ENCODE measurements around the gene RXFP1. TPM values are rescaled to one million over a fixed set of nuclear protein-coding genes. Genes with fewer than 3 reads are reported as not detected.

RXFP1 gene
- polyA plus RNA-seq, 1 donor (not counting 4 experiments of a cell fraction or from before 2014, with no cell fraction given) = not detected

DNA sequence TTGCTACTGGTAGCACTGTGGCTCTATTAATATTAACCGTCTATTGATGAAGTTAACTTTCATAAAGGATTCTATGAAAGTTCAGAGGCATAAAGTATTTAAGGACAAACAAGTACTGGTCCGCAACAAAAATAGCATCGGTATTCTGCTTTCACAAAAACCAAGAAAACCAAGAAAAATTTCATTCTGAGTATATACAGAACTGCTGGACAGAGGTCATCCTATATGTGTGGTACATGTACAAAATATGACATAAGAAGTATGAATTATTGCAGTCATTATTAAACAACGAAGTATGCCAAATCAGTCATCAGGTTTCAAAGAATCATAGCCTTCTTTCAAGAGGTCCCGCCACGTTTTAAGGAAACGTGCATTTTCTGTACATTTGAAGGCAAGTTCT is 147.6 kb downstream of the RXFP1 start:
- FAIRE-seq = no peak
- TF ChIP-seq, protein P1, sequence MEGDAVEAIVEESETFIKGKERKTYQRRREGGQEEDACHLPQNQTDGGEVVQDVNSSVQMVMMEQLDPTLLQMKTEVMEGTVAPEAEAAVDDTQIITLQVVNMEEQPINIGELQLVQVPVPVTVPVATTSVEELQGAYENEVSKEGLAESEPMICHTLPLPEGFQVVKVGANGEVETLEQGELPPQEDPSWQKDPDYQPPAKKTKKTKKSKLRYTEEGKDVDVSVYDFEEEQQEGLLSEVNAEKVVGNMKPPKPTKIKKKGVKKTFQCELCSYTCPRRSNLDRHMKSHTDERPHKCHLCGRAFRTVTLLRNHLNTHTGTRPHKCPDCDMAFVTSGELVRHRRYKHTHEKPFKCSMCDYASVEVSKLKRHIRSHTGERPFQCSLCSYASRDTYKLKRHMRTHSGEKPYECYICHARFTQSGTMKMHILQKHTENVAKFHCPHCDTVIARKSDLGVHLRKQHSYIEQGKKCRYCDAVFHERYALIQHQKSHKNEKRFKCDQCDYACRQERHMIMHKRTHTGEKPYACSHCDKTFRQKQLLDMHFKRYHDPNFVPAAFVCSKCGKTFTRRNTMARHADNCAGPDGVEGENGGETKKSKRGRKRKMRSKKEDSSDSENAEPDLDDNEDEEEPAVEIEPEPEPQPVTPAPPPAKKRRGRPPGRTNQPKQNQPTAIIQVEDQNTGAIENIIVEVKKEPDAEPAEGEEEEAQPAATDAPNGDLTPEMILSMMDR (optimal IDR thresholded peaks at IDR 0.05 in 1 of 3, IDR thresholded peaks at IDR 0.05 in 1 of 3, conservative IDR thresholded peaks at IDR 0.05 in 1 of 3; ENCODE audit: extremely low read depth in 1 of 3, insufficient read depth in 2 of 3, low read length in 3 of 3) = no peak
- no peak for TF ChIP-seq EZH2 (IDR thresholded peaks at IDR 0.05; ENCODE audit: low read length)
- dilution Hi-C loops (cut with MboI; ENCODE audit: extremely low pct_ligation_motif_present, low sequenced_read_pairs) = no loop called here

DNA sequence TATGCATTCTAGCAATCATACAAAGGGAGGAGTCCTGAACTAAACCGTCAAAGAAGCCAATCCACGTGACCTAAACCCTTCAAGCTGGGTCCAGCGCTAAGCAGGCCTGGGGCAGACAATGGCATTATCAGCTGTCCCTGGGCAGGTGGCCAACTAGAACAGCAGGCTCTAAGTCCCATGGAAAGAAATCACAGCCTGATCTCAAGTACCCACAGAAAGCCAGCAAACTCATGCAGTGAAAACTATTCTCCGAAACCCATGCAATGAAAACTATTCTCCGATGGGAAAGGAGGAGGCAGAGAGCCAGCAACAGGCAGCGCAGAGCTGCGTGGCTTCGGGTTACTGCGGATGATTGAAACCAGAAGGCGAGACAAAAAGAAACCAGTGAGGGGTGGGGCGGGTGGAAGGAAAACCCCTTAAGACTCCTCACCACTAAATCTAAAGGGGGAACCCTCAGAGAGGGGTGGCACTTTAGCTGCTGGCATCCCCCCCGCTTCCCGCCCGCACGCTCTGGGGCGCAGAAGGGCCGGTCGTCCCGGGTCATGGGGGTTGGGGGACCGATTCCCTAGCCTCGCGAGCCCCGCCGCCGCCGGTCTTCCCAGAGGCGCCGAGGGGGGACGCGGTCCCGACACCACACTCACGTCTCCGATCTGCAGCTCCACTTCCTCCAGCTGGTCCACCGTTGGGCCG is 149.4 kb downstream of the RXFP1 start:
- dilution Hi-C loops (cut with MboI; ENCODE audit: extremely low pct_ligation_motif_present, low sequenced_read_pairs) = no loop called here
- no peaks in the 10 kb centered on the region for H3K36me3 ChIP-seq (ENCODE audit: control insufficient read depth in 2 of 2, extremely low read depth in 1 of 2, insufficient read depth in 2 of 2, low read length in 2 of 2)
- peaks cover 10% of the 10 kb centered on the region for H3K4me1 ChIP-seq (ENCODE audit: control insufficient read depth, extremely low read depth, insufficient read depth, low read length)
- H3K27ac ChIP-seq (ENCODE audit: control insufficient read depth, insufficient read depth, low read length) = peak overlapping the region; percentile 88
- peak overlapping the region; percentile 53 to 77 (median 72) for H3K4me3 ChIP-seq (ENCODE audit: control insufficient read depth in 2 of 3, extremely low read depth in 1 of 3, insufficient read depth in 2 of 3, low read depth in 1 of 3, low read length in 3 of 3)
- no peaks in the 10 kb centered on the region for H4K20me1 ChIP-seq (ENCODE audit: control insufficient read depth, extremely low read depth, insufficient read depth, low read length)
- H3K27me3 ChIP-seq (ENCODE audit: control insufficient read depth, extremely low read depth, insufficient read depth, low read length) = no peaks in the 10 kb centered on the region
- no peaks in the 10 kb centered on the region for H3K9me1 ChIP-seq (ENCODE audit: control insufficient read depth, extremely low read depth, insufficient read depth, low read length)
- peaks cover 22% of the 10 kb centered on the region for H3K79me2 ChIP-seq (ENCODE audit: control insufficient read depth, insufficient read depth, low read length)
- H3K9ac ChIP-seq (ENCODE audit: control insufficient read depth, extremely low read depth, insufficient read depth, low read length) = peak overlapping the region; percentile 92
- no peaks in the 10 kb centered on the region for H3K9me3 ChIP-seq (ENCODE audit: control insufficient read depth, low read depth, low read length)
- no peak for DNase-seq (ENCODE audit: low read depth, low spot score)
- FAIRE-seq = peak; percentile 53
- TF ChIP-seq, protein P1 (optimal IDR thresholded peaks at IDR 0.05 in 1 of 3, IDR thresholded peaks at IDR 0.05 in 1 of 3, conservative IDR thresholded peaks at IDR 0.05 in 1 of 3; ENCODE audit: extremely low read depth in 1 of 3, insufficient read depth in 2 of 3, low read length in 3 of 3) = no peak
- no peak for TF ChIP-seq EZH2 (IDR thresholded peaks at IDR 0.05; ENCODE audit: low read length)
- H3K4me2 ChIP-seq (ENCODE audit: control insufficient read depth, extremely low read depth, insufficient read depth, low read depth, low read length) = peak overlapping the region; percentile 84
- H2AFZ ChIP-seq (ENCODE audit: control insufficient read depth, low read length) = peak overlapping the region; percentile 95

More for the DNA sequence above, 147.6 kb downstream of the RXFP1 start:
- H2AFZ ChIP-seq (ENCODE audit: control insufficient read depth, low read length) = no peak overlapping the region
- no peaks in the 10 kb centered on the region for H3K9me1 ChIP-seq (ENCODE audit: control insufficient read depth, extremely low read depth, insufficient read depth, low read length)
- DNase-seq (ENCODE audit: low read depth, low spot score) = no peak
- no peak overlapping the region for H3K4me3 ChIP-seq (ENCODE audit: control insufficient read depth in 2 of 3, extremely low read depth in 1 of 3, insufficient read depth in 2 of 3, low read depth in 1 of 3, low read length in 3 of 3)
- H3K9ac ChIP-seq (ENCODE audit: control insufficient read depth, extremely low read depth, insufficient read depth, low read length) = no peak overlapping the region
- H3K36me3 ChIP-seq (ENCODE audit: control insufficient read depth in 2 of 2, extremely low read depth in 1 of 2, insufficient read depth in 2 of 2, low read length in 2 of 2) = no peaks in the 10 kb centered on the region
- H3K27me3 ChIP-seq (ENCODE audit: control insufficient read depth, extremely low read depth, insufficient read depth, low read length) = no peaks in the 10 kb centered on the region
- H3K4me1 ChIP-seq (ENCODE audit: control insufficient read depth, extremely low read depth, insufficient read depth, low read length) = peaks cover 10% of the 10 kb centered on the region
- H3K27ac ChIP-seq (ENCODE audit: control insufficient read depth, insufficient read depth, low read length) = no peak overlapping the region
- H3K9me3 ChIP-seq (ENCODE audit: control insufficient read depth, low read depth, low read length) = no peaks in the 10 kb centered on the region
- no peaks in the 10 kb centered on the region for H4K20me1 ChIP-seq (ENCODE audit: control insufficient read depth, extremely low read depth, insufficient read depth, low read length)
- no peak overlapping the region for H3K4me2 ChIP-seq (ENCODE audit: control insufficient read depth, extremely low read depth, insufficient read depth, low read depth, low read length)
- peaks cover 22% of the 10 kb centered on the region for H3K79me2 ChIP-seq (ENCODE audit: control insufficient read depth, insufficient read depth, low read length)

Measured in keratinocyte (primary cell).